ENCODE measurements around the gene HGFAC.

Gene HGFAC

GRCh38 chr4:3492741-3493719, 51.3 kb downstream of the HGFAC start:
- DNase-seq, result no peak

GRCh38 chr4:3493720-3494461, 52.1 kb downstream of the HGFAC start:
- DNase-seq, result no peak

GRCh38 chr4:3494462-3494871, 52.7 kb downstream of the HGFAC start:
- DNase-seq, result no peak

GRCh38 chr4:3495204-3495975, 53.6 kb downstream of the HGFAC start:
- no peak for DNase-seq

- DNase-seq, result no peak
Observed at GRCh38 chr4:3496021-3496420, 54.3 kb downstream of the HGFAC start.

GRCh38 chr4:3497095-3497494, 55.3 kb downstream of the HGFAC start:
- DNase-seq, result no peak

GRCh38 chr4:3497523-3498389, 56.0 kb downstream of the HGFAC start:
- DNase-seq, result no peak

- no peak for DNase-seq
Observed at GRCh38 chr4:3498407-3498806, 56.6 kb downstream of the HGFAC start.

Measured in NCI-H187 treated with DMSO at 0.1 percent for 48 hours (cell line).